Fibroblast of skin of abdomen (primary cell): ENCODE measurements around the gene SLC7A7.
A peak's percentile ranks its signal among the peaks of the same experiment; 100 is the strongest.
"Not testable (repeated sequence)": the region's sequence is repeated elsewhere in the genome, so short reads cannot be mapped to it uniquely, and the experiment has no call there.

Experiments used
- DNase-seq: peaks from one replicate; pipeline ENCODE4 v3.0.0-alpha.2; 2013

Gene SLC7A7

GRCh38 chr14:22786685-22787084 is 28.6 kb downstream of the SLC7A7 start:
- DNase-seq = no peak

DNA sequence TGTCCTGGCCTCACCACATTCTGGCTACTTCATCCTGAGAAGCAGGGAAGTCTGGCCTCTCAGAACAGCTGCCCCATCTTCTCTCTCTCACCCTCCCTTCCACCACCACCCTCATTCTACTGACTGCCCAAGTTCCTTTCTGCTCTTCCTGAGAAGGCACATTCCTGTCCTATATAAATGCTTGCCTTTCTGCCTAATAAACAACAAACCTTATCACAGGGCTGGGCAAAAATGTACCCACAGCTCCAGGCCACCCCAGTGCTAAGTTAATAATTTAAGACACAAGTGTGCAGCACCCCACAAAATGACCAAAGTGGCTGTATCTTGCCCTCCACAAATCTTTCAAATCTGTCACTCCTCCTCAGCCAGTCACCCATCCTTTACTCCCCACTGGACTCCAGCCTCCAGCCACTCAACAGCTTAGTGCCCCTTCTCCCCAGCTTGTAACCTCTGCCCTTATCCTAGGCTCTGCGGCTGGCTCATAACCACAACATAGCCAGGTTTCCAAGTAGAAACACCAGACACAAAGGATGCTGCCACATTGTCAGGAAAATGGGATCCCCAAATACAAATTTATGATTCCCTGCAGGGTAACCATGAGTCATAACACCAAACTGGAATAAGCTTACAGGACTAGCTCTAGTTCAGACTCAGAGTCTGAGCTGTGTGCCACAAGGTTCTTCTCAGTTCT is 33.8 kb downstream of the SLC7A7 start:
- DNase-seq = peak; percentile 20

- no peak for DNase-seq
Measured at GRCh38 chr14:22780941-22781300, 34.3 kb downstream of the SLC7A7 start.

DNA sequence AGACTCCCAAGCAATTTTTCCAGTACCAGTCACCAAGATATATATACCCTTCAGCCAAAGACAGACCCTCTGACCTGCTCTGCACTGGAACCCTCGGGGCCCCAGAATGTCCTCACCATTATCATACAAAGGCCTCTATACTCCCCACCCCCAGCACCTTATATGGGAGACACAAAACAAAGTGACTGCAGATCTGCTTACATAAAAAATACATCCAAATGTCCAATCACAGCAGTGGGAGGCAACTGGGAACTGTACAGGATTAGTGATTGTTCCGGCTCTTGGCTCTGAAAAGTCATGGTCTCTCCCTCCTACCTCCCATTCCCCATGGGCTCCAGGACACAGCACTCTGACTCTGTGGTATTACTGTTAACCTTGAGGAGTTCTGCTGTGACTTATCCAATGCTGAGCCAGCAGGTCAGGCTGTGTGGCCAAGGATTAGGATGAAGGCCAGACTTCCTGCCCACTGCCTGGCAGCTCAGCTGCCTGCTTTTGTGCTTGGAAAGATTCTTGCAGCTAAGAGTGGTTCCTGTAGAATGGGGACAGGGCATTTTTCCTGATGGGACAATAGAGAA is 35.0 kb downstream of the SLC7A7 start:
- DNase-seq = no peak

DNA sequence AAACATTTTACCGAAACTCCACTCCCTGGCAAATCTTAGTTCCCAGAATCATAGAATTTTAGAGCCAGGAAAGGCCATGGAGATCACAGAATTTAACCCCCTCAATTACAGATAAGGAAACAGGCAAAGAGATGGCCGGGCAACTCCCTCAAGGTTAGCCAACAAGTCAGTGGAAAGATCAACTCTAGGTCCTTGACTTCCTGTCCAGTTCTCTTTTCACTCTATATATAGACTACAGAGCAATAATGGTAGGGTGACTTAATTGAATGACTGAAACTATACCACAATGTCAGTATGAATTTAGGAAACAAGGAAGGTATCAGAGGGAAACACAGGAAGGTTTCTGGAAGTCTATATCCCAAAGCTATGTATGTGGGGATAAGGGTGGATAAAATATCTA is 37.2 kb downstream of the SLC7A7 start:
- DNase-seq = no peak

GRCh38 chr14:22776849-22777248 is 38.4 kb downstream of the SLC7A7 start:
- DNase-seq = not testable (repeated sequence)

- no peak for DNase-seq
Measured at GRCh38 chr14:22776215-22776614, 39.0 kb downstream of the SLC7A7 start.

- DNase-seq = no peak
Measured at GRCh38 chr14:22774011-22774706, 41.1 kb downstream of the SLC7A7 start.

GRCh38 chr14:22773162-22774010 is 41.8 kb downstream of the SLC7A7 start:
- DNase-seq = no peak

GRCh38 chr14:22772725-22773124 is 42.5 kb downstream of the SLC7A7 start:
- no peak for DNase-seq

- no peak for DNase-seq
Measured at GRCh38 chr14:22770481-22771187, 44.6 kb downstream of the SLC7A7 start.

DNA sequence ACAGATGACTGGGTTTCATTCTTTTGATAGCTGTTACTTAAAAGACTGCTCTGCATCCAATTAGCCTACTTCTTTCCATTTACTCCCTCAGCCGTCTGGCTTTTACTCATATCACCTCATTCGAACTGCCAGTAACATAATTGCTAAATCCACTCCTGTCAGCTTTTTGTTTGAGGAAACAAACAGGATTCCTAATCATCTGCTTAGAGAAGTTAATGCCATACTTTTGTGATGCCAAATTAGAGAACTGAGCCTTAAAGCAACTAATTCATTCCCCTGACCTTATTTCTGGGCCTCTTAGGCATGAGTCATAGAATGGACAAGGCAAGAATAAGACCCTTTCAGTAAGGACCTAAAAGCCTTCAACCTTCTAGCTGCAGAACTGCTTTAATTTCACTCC is 45.9 kb downstream of the SLC7A7 start:
- no peak for DNase-seq

DNA sequence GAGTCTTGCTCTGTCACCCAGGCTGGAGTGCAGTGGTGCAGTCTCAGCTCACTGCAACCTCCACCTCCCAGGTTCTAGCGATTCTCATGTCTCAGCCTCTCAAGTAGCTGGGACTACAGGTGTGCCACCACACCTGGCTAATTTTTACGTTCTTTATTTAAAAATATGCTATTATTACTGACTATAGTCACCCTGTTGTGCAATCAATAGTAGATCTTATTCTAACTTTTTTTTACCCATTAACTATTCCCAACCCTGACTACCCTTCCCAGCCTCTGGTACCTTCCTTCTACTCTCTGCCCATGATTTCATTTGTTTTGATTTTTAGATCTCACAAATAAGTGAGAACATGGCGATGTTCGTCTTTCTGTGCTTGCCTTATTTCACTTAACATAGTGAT is 46.3 kb downstream of the SLC7A7 start:
- DNase-seq = no peak

DNA sequence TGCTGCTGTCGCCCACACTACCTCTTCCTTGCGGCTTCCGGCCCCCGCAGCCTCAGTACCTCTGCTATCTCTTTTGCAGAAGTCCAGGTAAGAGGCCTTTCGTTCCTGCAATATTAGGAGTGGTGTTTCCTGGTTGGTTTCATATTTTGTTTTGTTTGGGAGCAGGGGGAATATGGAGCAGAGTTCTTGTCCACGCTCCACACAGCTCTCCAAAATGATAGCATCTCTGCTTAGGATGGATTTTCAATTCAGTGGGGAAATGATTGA is 48.0 kb downstream of the SLC7A7 start:
- no peak for DNase-seq

- peak; percentile 99 for DNase-seq
Measured at GRCh38 chr14:22766457-22767322, 48.5 kb downstream of the SLC7A7 start, which contains the start of gene OXA1L. Gene OXA1L, plus strand, starts transcription at chr14:22766688. Its CDS starts 14 bp downstream, at chr14:22766702.

- no peak for DNase-seq
Measured at GRCh38 chr14:22764382-22764781, 50.9 kb downstream of the SLC7A7 start.

- DNase-seq = no peak
Measured at GRCh38 chr14:22761734-22762133, 53.5 kb downstream of the SLC7A7 start.

DNA sequence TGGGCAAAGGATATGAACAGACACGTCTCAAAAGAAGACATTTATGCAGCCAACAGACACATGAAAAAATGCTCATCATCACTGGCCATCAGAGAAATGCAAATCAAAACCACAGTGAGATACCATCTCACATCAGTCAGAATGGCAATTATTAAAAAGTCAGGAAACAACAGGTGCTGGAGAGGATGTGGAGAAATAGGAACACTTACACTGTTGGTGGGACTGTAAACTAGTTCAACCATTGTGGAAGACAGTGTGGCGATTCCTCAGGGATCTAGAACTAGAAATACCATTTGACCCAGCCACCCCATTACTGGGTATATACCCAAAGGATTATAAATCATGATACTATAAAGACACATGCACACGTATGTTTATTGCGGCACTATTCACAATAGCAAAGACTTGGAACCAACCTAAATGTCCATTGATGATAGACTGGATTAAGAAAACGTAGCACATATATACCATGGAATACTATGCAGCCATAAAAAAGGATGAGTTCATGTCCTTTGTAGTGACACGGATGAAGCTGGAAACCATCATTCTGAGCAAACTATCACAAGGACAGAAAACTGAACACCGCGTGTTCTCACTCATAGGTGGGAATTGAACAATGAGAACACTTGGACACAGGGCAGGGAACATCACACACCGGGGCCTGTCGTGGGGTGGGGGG is 57.1 kb downstream of the SLC7A7 start:
- DNase-seq = not testable (repeated sequence)

GRCh38 chr14:22753586-22753985 is 61.6 kb downstream of the SLC7A7 start:
- DNase-seq = no peak

DNA sequence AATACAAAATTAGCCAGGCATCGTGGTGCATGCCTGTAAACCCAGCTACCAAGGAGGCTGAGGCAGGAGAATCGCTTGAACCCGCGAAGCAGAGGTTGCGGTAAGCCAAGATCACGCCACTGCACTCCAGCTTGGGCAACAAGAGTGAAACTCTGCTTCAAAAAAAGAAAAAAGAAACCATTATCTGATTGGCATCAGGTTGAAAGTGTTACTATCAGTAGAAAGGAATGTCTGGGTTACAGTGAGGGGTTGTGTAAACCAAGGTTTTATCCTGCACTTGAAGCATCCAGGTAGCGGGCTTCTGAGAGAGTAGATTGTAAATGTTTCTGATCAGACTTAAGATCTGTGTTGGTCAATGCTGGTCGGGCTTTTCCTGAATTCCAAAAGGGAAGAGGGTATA is 62.8 kb downstream of the SLC7A7 start:
- no peak for DNase-seq

DNA sequence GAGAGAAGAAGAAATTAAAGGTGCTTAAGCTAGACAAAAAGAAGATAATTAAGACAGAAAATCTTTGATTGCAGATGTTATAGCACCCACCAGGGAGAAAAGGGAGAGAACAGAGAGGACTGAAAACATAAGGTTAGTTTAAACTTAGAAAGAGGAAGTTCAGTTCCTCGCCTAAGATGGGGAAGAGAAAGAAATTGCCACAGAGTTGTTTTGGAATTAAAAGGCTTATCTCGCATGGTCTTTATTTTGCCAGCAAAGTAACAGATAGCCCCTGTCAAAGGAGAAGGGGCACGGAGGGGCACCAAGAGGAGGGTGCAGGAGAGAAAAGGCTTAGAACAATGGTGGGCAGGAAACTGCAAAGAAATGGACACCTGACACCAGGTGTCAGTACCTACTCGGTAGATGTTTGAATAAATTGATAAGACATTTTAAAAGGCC is 66.6 kb downstream of the SLC7A7 start:
- no peak for DNase-seq
